OCI-LY3 (cell line): ENCODE results near the gene CABLES1.

Experiments used
- CTCF ChIP-seq: fragments of 200-600, 300-600 bp; sonication (generic); IDR thresholded peaks from 2 replicates; pipeline ENCODE4 v1.5.1; 2014; ENCODE audit warnings: antibody characterized with exemption, low read length, low read depth
- EZH2phosphoT487 ChIP-seq: fragments of 200-600 bp; shearing (Covaris generic); IDR thresholded peaks from 2 replicates; pipeline ENCODE4 v1.6.1; 2018; ENCODE audit warnings: antibody characterized with exemption, mixed run types, low read depth

DNA sequence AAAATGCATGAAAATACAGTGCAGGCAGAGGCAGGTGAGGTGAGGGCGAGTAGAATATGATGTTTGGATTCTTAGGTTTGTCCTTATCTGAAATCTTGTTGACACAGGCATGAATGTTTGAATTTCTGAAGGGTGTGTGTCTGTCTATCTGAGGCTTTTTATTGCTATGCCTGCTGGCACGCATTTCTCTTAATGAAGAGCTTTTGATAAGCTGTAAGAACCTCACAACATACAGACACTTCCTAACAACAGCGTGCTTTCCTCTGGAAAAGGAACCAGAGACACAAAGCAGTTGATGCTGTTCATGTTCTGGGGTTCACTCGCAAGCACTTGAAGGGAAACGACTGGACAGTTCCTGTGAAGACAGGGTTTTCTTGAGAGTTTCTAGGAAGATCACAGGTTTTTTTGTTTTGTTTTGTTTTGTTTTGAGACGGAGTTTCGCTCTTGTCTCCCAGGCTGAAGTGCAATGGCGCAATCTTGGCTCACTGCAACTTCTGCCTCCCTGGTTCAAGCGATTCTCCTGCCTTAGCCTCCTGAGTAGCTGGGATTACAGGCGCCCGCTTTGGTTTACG is 33.3 kb upstream of the CABLES1 start:
- TF ChIP-seq CTCF (no peak), EZH2phosphoT487 (no peak)
